Non-pigmented ciliary epithelial cell (primary cell): ENCODE measurements around the gene NAV1.
A peak's percentile ranks its signal among the peaks of the same experiment; 100 is the strongest.
"Not testable (repeated sequence)": the region's sequence is repeated elsewhere in the genome, so short reads cannot be mapped to it uniquely, and the experiment has no call there.

Experiments used
- DNase-seq: peaks from one replicate; pipeline ENCODE4 v3.0.0-alpha.2; 2010; ENCODE audit warnings: low read depth

Gene NAV1

DNA sequence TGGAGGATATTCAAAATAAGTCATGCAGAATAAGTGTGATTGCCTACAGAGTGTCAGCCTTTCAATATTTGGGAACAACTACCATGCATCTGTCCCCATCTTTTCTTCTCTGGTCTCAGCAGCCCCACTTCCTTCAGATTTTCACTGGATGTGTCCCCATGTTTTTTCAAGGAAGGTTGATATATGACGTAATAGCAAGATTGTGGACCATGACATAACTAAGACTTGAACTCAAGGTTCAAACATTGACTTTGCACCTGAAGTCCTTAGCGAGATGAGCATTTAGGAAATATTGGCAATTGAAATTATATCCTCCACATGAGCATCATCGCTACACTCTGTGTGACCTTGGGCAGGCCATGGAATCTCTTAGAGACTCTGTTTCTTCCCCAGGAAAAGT lies 5.8 kb downstream of the NAV1 start:
- no peak for DNase-seq

DNA sequence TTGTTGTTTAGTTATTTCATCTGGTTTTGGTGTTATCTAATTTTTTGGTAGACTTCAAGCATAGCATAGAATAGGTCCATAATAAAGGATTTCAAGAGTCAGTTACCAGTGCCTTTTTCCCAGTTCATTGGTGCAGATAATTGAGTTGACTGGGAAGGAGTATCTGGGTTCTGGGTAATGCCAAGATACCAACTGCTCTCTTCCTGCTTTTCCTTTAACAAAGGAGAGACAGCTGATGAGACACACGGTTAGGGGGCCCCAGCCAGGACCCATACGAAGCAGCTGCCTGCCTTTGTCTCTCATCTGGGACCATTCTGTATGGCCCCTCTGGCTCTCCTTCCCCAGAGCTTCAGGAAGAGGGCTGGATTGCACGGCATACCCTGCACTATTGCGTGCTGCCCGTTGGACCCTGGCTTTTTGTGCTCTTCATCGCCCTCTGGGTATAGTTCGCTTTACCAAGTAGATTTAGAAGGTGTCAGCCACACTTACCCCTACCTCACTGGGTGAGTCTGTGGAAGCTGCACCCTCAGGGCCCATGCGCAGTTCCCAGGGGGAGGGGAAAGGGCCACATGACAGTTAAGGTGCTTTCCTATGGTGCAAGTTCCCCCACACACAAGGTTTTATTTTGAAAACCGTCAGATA lies 7.0 kb downstream of the NAV1 start:
- no peak for DNase-seq

DNA sequence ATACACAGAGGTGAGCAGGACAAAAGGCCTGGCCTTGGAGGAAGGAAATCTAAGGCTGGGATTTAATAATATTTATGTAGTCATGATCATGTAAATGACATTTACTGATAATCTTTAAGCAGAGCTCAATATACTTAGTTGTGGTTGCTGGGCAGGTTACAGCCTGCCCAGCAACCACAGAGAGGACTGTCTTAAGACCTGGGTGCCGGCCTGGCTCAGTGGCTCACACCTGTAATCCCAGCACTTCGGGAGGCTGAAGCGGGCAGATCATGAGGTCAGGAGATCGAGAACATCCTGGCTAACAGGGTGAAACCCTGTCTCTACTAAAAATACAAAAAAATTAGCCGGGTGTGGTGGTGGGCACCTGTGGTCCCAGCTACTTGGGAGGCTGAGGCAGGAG lies 10.6 kb downstream of the NAV1 start:
- DNase-seq: not testable (repeated sequence)

DNA sequence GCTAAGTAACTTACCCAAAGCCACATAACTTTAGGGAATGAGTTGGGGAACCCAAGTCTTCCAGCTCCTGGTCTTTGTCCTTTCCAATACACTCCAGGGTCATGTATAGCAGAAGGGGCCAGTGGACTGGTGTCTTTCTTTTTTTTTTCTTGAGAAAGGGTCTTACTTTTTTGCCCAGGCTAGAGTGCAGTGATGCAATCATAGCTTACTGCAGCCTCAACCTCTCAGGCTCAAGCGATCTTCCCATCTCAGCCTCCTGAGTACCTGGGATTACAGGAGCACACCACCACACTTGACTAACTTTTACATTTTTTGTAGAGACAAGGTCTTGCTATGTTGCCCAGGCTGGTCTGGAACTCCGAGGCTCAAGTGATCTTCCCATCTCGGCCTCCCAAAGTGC lies 12.2 kb downstream of the NAV1 start:
- DNase-seq: no peak

DNA sequence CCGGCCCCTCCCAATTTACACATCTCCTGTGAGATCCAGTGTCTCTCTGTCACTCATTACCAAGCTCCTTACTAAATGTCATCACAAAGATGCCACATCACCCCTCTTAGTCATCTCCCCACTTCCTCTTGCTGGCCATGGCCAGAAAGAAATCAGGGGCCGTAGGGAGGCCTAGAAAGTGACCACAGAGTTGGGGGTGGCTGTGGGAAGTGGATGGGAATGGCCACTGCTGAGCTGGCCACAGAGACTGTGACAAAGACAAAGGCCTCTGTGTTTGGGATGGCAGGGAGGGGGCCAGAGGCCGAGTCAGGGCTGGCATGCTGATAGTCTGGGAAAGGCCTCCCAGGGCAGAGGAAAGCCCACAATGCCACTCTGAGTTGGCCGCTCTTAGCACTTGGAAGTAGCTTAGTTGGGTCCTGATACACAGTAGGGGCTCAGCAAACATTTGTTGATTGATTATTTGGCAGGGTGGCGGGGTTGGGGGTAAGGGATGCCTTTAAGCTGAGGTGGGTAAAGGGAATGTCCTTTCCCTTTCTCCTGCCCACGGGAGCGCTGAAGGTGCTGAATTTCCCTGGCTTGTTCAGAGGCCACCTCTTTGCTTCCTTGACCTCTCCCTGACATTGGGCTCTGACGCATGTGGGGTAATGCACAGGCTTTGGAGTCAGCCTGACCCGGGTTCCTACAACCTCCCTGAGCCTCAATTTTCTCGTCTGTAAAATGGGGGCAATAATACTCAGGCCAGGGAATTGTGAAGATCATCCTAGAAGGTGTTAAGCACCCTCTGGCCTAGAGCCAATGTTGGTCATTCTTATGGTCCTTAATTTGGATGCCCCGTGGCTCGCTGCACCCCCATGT lies 13.2 kb downstream of the NAV1 start:
- DNase-seq: no peak

DNA sequence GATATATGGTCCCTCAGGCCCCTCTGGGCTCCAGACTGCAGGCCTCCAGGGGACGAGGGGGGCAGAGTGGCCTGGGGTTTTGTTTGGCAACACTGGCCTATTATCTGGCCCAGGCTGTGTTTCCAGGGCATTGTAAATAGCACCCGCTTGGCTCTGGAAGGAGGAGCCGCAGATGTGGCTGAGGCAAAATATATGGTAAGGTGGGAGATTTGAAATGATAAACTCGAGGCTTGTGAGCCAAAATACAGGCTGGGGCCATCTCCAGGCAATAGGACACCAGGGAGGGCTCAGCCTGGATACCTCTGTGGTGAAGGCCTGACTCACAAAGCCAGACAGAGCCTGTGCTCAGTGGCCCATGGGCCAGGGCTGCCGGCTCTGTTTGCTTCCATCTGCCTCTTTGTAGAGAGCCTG lies 14.0 kb downstream of the NAV1 start:
- no peak for DNase-seq

DNA sequence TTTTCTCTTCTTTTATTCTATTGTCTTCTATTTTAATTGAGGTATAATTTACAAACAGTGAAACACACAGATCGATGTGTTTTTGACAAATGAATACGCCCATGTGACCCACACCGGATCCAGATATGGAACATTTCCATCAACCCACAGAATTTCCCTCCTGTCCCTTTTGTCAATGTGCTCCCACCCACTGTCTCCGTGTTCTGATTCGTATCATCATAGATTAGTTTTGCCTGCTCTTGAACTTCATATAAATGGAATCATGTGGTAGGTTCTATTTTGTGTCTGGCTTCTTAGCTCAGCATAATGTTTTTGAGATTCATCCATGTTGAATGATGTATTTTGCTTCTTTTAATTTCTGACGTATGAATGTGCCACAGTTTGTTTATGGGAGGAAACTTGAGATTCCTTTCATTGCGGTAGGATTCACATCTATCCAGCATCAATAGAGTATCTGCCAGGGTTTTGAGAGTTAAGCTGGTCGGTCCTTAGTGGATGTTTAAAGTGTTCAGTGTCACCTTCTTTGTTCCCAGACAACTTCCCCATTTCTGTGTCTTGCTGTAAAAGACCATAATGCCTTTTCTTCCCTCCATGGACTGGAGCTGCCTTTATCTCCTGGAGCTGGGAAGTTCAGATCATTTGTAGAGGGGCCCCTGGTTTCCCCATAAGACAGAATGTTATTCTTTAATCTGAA lies 14.7 kb downstream of the NAV1 start:
- DNase-seq: no peak

DNA sequence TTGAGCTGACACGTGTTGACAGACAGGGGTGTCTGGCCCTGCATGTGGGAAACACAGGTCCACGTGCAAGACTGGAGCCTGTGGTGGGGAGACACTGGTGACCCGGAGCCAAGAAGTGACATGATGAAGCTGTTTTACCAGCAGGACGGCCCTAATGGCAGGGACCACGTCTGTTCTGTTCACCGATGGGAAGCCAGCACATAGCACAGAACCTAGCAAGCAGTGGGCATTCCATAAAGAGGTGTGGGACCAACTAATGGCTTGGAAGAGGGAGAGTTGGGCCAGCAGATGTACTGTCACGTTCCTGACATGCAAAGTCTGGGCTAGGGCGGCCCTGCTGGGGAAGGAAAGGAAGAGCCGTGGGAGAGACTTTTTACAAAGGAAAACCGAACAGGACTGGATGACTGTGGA lies 15.3 kb downstream of the NAV1 start:
- no peak for DNase-seq

DNA sequence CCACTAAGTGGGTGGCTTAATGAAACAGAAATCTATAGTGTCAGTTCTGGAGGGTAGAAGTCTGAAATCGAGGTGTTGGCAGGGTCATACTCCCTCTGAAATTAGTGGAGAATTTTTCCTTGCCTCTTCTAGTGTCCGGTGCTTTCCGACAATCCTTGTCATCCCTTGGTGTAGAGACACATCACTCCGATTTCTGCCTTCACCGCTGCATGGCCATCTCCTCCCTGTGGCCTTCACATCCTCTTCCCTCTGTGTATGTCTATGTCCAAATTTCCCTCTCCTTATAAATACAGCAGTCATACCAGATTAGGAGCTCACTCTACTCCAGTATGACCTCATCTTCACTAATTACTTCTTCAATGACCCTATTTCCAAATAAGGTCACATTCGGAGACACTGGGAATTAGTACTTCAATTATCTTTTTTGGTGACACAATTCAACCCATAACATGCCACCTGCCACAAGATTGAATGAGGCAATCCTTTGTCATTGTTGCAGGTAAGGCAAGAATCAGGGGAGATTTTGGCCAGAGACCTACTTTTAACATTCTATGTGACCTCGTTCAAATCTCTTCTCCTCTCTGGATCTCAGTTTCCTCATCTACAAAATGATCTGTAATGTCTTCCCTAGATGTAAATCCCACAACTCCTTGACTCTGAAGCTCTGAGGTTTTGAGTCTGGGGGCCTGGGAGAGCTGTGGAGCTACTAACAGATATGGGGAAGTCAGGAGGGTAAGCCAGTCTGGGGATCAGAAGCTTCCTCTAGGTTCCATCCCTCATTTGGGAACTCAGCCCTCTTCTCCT lies 16.1 kb downstream of the NAV1 start:
- no peak for DNase-seq

DNA sequence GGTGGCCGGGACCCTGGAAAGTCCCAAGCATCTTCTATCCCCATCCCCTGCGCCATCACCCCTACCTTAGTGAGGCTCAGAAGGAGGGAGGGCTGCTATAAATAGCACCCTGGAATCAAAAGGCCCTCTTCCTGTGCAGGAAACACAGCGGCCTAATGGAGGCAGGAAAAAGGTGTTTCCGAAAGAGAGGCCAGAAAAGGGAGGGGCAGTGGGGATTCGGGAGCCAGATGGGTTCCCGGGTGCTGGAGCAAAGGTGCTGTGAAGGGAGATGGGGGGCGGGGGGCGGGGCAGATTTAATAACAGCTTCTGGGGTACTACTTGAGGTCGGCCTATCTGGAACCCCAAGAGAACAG lies 16.6 kb downstream of the NAV1 start:
- DNase-seq: no peak

DNA sequence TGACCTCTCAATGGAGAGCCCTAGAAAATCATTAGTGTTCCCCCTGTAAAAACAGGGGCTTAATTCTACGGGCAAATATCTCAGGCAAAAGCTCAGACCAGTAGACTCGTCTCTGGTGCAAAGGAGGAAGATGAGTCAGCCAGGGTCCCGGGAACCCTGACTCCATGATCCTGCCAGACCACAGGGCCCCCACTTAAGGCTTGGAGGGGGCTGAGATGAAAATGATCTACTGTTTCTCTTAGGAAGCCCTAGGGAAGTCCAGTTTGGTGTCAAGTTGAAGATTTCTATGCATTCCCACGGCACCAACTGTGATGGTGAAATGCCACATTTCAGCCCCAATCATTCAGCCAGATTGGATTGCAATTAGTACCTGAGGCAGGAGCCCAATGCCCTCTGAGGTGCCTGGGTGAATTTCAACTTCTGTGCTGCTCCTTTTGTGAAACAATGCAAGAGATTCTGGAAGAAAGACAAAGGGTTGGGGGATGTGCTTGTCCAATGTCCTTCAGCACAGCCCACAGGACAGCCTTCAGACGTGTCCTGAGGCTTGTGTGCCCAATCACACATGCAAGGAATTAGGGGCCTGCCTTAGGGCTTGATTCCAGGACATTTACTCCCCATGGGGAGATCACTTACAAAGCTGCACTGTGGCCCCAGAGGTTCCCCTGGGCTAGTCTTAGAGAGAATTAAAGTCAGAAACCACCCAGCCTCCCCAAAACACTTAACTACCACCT lies 18.1 kb downstream of the NAV1 start:
- no peak for DNase-seq

DNA sequence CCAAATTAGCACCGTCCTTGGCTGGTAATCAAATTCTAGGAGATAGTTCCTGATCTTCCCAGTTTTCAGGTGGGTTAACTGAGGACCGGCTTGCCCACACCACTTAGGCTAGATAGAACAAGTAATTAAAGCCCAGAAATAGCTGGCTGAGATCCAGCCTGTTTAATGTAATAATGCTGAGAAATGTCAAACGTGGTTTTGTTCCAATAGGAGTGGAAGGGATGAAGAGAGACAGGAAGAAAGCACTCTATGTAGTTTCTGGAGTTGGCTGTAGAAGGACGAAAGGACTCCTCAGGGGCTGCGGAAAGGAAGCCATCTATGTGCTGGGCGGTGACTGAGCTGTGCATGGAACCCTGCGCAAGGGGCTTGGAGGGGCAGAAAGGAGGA lies 18.6 kb downstream of the NAV1 start:
- DNase-seq: no peak

DNA sequence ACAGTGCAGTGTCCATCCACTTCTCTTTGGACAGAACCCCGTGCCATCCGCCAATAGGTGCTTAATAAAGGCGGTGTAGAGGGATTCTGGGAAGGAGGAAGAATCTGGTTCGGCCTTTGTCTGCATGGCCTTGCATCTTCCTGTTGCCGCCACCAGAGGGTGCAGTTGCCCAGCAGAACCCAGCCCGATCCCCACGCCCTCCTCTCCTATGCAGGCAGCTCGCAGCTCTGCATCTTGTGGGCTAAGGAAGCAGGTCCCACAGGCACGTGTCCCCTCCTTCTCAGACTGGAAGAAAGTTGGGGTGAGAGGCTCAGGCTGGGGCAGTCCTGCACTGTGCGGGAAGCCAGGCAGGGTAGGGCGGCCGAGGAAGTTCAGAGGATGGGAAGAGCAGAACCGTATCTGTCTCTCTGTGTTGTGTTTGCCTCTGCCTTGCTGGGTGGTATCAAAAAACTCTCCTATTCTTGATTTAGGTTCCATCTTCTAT lies 20.8 kb downstream of the NAV1 start:
- no peak for DNase-seq

DNA sequence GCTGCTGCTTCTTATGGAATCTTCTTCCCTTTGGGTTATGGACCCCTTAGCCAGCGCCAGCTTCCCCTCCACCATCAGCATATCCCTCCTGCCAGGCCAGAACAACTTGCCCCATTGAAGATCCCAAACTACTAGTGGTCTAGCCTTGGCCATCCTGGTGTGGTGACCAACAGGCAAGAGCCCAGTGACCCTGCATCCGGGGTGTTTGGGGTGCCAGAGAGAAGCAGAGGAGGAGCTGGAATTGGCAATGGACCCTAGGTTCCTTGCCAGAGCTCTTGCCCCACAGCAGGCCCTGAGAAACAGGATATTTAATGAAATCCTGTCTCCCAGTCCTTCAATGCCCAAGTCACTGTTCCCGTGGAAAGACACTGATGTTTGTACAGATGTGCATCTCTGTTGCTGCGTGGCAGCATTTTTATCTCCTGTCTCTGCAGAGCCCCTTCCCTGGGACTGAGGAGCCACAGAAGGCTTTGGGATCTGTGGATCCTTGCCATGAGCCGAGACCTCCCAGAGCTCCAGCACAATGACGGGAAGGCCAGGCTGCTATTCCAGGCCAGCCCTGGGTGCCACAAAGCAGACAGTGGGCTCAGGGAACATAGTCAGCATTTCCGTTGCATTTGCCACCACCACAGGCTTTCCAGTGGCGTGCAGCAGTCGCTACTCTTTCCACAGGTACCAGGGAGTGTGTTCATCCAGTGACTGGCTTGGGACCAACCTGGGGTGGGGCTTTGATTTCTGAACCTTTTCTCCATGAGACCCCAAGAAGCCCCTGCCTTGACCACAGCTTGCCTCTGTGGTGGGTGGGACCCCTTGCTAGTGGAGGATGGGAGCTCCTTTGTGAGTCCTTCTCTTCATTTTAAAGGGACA lies 21.6 kb downstream of the NAV1 start:
- DNase-seq: no peak

DNA sequence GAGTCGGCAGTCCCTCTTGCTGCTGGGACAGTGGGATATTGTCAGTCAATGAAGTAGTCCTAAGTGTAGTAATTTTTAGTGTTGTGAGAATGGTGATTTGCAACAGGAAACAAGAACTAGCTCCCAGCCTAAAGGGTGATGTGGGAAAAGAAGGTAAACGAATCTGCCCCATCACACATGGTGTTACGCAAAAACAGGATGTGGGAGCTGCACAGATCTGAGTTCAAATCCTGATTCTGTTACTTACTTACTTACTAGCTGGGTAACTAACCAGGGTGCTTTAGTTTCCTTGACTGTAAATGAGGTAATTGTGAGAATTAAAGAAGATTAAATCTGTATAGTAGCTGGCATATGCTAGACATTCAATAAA lies 22.3 kb downstream of the NAV1 start:
- DNase-seq: no peak

DNA sequence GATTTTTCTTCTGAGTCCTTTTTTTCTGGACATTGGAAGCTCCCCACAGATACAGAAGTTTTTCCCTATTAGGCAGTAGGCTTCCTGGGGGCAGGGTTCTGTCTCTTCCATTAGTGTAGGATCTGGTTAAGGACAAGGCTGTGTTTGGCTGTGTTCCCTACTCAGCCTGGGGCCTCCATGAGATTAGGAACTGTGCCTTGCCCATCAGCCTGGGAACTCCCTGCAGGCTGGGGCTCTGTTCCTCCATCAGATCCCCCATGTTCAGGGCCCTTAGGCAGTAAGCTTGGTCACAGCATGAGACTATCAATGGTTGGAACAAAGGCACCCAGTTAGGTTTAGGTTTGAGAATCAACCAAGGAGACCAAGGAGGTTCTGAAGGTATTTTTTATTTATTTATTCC lies 22.7 kb downstream of the NAV1 start:
- no peak for DNase-seq

DNA sequence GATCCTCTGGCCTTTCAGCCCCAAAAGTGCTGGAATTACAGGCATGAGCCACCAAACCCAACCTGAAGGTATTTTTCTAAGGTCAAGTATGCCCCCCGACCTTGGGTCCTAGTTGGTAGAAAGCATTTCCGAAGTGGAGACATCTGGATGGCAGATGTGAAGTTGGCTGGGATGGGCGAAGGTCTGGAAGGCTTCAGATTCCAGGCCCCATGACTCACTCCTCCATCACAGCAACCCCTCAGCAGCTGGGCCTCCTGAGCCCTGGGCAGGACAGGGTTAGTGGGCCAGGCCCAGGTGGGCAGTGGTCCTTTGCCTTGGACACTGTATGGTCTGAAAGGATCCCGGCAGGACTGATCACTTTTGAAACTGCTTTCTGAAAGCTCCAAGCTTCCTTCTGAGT lies 23.3 kb downstream of the NAV1 start:
- no peak for DNase-seq

DNA sequence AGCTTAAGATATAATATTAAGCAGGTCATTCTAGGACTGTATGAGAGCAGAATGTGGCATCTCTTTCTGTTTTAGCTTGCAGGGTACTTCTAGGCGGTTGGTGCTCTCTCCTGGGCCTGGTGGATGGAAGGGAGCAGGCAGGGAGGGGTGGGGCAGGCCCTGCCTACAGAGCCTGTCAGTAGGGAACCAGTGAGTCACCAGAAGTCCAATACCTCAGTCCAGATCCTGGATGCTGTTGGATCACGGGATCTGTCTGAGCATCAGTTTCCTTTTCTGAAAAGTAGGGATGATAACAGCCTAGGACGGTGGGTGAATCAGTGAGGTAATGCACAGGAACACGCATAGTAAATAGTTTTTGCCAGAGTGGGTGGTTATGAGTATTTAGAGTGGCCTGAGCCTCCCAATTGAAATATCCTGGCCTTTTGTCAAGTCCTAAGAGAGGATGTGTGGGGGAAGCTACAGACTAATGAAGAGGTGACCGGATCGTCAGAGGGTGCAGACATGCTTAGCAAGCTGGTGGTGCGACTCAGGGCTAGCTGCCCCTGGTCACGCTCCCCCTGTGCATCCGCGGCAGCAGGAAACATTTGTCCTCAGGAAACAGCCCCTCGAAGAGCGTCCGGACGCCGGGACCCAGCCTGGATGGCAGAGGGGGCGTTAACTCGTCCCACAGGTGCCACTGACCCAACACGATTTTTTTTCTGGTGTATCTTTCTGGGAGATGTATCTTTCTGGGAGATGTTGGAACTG lies 23.9 kb downstream of the NAV1 start:
- peak; percentile 86 for DNase-seq

DNA sequence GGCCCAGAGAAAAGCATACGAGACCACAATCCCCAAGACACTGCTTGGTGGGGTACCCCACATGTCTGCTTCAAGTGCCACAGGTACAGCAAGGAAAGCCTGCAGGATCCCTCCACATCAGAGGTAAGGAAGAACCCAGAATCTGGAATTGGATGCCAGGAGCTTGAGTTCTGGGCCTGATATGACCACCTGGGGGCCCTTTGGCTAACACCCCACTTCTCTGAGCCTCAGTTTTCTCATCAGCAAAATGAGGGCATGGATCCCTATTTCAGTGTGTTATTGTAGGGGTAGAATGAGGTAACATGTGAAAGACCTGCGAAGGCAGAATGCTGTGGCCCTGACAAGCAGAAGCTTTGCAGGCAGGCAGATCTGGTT lies 24.5 kb downstream of the NAV1 start:
- no peak for DNase-seq

DNA sequence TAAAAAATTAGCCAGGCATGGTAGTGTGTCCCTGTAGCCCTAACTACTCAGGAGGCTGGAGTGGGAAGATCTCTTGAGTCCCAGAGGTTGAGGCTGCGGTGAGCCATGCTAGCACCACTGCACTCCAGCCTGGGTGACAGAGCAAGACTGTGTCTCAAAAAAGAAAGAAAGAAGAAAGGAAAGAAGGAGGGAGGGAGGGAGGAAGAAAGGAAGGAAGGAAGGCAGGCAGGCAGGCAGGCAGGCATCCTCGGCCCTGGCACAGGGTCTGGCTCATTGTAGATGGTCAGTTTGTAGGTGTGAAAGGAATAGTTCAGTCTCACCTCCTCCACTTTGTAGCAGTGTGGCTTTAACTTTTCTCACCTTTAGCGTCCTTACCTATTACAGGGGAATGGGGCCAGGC lies 25.0 kb downstream of the NAV1 start:
- DNase-seq: no peak
